ENCODE measurements around the gene TRAF7. TPM values are rescaled to one million over a fixed set of nuclear protein-coding genes. Genes with fewer than 3 reads are reported as not detected.

The TRAF7 gene
- total and polyA plus RNA-seq, 2 of the 8 experiments (the other 6 are each of a cell fraction or from before 2014, with no cell fraction given): 96.8 to 148 TPM

DNA sequence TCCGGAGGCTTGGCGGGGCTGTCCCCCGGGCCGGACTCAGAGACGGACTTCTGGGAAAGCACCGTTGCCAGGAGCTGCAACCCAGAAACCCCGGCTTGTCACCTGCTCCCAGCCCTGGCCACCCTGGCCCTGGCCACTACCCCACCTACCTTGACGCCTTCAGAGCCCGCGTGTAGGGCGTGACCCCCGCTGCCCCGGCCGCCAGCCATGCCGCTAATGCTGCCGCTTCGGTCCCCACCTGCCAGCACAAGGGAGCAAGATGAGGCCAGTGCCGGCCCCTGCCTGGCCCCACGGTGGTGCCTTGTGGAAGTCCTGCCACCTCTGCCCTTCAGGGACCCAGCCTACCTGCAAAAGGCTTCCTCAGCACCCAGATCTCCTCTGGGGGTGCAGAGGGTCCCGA is 29.4 kb downstream of the TRAF7 start (continued):
- TF ChIP-seq, protein P1, sequence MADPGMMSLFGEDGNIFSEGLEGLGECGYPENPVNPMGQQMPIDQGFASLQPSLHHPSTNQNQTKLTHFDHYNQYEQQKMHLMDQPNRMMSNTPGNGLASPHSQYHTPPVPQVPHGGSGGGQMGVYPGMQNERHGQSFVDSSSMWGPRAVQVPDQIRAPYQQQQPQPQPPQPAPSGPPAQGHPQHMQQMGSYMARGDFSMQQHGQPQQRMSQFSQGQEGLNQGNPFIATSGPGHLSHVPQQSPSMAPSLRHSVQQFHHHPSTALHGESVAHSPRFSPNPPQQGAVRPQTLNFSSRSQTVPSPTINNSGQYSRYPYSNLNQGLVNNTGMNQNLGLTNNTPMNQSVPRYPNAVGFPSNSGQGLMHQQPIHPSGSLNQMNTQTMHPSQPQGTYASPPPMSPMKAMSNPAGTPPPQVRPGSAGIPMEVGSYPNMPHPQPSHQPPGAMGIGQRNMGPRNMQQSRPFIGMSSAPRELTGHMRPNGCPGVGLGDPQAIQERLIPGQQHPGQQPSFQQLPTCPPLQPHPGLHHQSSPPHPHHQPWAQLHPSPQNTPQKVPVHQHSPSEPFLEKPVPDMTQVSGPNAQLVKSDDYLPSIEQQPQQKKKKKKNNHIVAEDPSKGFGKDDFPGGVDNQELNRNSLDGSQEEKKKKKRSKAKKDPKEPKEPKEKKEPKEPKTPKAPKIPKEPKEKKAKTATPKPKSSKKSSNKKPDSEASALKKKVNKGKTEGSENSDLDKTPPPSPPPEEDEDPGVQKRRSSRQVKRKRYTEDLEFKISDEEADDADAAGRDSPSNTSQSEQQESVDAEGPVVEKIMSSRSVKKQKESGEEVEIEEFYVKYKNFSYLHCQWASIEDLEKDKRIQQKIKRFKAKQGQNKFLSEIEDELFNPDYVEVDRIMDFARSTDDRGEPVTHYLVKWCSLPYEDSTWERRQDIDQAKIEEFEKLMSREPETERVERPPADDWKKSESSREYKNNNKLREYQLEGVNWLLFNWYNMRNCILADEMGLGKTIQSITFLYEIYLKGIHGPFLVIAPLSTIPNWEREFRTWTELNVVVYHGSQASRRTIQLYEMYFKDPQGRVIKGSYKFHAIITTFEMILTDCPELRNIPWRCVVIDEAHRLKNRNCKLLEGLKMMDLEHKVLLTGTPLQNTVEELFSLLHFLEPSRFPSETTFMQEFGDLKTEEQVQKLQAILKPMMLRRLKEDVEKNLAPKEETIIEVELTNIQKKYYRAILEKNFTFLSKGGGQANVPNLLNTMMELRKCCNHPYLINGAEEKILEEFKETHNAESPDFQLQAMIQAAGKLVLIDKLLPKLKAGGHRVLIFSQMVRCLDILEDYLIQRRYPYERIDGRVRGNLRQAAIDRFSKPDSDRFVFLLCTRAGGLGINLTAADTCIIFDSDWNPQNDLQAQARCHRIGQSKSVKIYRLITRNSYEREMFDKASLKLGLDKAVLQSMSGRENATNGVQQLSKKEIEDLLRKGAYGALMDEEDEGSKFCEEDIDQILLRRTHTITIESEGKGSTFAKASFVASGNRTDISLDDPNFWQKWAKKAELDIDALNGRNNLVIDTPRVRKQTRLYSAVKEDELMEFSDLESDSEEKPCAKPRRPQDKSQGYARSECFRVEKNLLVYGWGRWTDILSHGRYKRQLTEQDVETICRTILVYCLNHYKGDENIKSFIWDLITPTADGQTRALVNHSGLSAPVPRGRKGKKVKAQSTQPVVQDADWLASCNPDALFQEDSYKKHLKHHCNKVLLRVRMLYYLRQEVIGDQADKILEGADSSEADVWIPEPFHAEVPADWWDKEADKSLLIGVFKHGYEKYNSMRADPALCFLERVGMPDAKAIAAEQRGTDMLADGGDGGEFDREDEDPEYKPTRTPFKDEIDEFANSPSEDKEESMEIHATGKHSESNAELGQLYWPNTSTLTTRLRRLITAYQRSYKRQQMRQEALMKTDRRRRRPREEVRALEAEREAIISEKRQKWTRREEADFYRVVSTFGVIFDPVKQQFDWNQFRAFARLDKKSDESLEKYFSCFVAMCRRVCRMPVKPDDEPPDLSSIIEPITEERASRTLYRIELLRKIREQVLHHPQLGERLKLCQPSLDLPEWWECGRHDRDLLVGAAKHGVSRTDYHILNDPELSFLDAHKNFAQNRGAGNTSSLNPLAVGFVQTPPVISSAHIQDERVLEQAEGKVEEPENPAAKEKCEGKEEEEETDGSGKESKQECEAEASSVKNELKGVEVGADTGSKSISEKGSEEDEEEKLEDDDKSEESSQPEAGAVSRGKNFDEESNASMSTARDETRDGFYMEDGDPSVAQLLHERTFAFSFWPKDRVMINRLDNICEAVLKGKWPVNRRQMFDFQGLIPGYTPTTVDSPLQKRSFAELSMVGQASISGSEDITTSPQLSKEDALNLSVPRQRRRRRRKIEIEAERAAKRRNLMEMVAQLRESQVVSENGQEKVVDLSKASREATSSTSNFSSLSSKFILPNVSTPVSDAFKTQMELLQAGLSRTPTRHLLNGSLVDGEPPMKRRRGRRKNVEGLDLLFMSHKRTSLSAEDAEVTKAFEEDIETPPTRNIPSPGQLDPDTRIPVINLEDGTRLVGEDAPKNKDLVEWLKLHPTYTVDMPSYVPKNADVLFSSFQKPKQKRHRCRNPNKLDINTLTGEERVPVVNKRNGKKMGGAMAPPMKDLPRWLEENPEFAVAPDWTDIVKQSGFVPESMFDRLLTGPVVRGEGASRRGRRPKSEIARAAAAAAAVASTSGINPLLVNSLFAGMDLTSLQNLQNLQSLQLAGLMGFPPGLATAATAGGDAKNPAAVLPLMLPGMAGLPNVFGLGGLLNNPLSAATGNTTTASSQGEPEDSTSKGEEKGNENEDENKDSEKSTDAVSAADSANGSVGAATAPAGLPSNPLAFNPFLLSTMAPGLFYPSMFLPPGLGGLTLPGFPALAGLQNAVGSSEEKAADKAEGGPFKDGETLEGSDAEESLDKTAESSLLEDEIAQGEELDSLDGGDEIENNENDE (IDR thresholded peaks at IDR 0.05; ENCODE audit: insufficient replicate concordance, low read length): no peak
- TF ChIP-seq TEAD4 (IDR thresholded peaks at IDR 0.05; ENCODE audit: low read depth, low read length) (no peak), CHD1 (IDR thresholded peaks at IDR 0.05; ENCODE audit: low read depth, low read length) (no peak), BCL11A (IDR thresholded peaks at IDR 0.05; ENCODE audit: low read depth in 2 of 2, low read length in 2 of 2) (no peak), KDM5A (IDR thresholded peaks at IDR 0.05; ENCODE audit: low read length) (no peak), JUN (IDR thresholded peaks at IDR 0.05; ENCODE audit: low read depth, low read length) (no peak), GTF2F1 (IDR thresholded peaks at IDR 0.05; ENCODE audit: borderline replicate concordance, low read depth, low read length) (no peak)
- TF ChIP-seq, protein P2, sequence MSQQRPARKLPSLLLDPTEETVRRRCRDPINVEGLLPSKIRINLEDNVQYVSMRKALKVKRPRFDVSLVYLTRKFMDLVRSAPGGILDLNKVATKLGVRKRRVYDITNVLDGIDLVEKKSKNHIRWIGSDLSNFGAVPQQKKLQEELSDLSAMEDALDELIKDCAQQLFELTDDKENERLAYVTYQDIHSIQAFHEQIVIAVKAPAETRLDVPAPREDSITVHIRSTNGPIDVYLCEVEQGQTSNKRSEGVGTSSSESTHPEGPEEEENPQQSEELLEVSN (IDR thresholded peaks at IDR 0.05): no peak
